ENCODE data around the gene FAM193A.
A peak's percentile ranks its signal among the peaks of the same experiment; 100 is the strongest.

The FAM193A gene

GRCh38 chr4:2732526-2732925, 196.1 kb downstream of the FAM193A start:
- no peak overlapping the region for H3K27ac ChIP-seq (ENCODE audit: poor library complexity, severe bottlenecking)
- peaks cover 9% of the 10 kb centered on the region; the same call in 1 of the 2 replicates for H3K36me3 ChIP-seq (ENCODE audit: low read depth)
- ATAC-seq (ENCODE audit: low read depth) (no peak; the same call in 2 of the 3 replicates), DNase-seq (ENCODE audit: low spot score) (no peak)
- H3K4me1 ChIP-seq (ENCODE audit: insufficient read depth, poor library complexity, severe bottlenecking): no peaks in the 10 kb centered on the region
- H3K9me3 ChIP-seq (ENCODE audit: severe bottlenecking): peaks cover 8% of the 10 kb centered on the region
- no peak overlapping the region for H3K4me3 ChIP-seq (ENCODE audit: severe bottlenecking)
- no peak for TF ChIP-seq CTCF (IDR thresholded peaks at IDR 0.05; ENCODE audit: poor library complexity, severe bottlenecking)
- no peaks in the 10 kb centered on the region for H3K27me3 ChIP-seq (ENCODE audit: insufficient read depth, poor library complexity, severe bottlenecking)

- H3K4me3 ChIP-seq (ENCODE audit: severe bottlenecking): no peak overlapping the region
- H3K4me1 ChIP-seq (ENCODE audit: insufficient read depth, poor library complexity, severe bottlenecking): no peaks in the 10 kb centered on the region
- TF ChIP-seq CTCF (IDR thresholded peaks at IDR 0.05; ENCODE audit: poor library complexity, severe bottlenecking): no peak
- H3K27me3 ChIP-seq (ENCODE audit: insufficient read depth, poor library complexity, severe bottlenecking): no peaks in the 10 kb centered on the region
- peaks cover 9% of the 10 kb centered on the region; the same call in 1 of the 2 replicates for H3K36me3 ChIP-seq (ENCODE audit: low read depth)
- H3K9me3 ChIP-seq (ENCODE audit: severe bottlenecking): peaks cover 8% of the 10 kb centered on the region
- H3K27ac ChIP-seq (ENCODE audit: poor library complexity, severe bottlenecking): no peak overlapping the region
- ATAC-seq (ENCODE audit: low read depth) (no peak; the same call in 1 of the 3 replicates), DNase-seq (ENCODE audit: low spot score) (peak; percentile 50)
These were observed 196.8 kb downstream of the FAM193A start for GRCh38 chr4:2733001-2733843.

GRCh38 chr4:2733844-2734574, 197.6 kb downstream of the FAM193A start:
- peaks cover 8% of the 10 kb centered on the region for H3K9me3 ChIP-seq (ENCODE audit: severe bottlenecking)
- H3K4me1 ChIP-seq (ENCODE audit: insufficient read depth, poor library complexity, severe bottlenecking): no peaks in the 10 kb centered on the region
- DNase-seq (ENCODE audit: low spot score) (peak; percentile 27), ATAC-seq (ENCODE audit: low read depth) (no peak)
- TF ChIP-seq CTCF (IDR thresholded peaks at IDR 0.05; ENCODE audit: poor library complexity, severe bottlenecking): no peak
- no peaks in the 10 kb centered on the region for H3K27me3 ChIP-seq (ENCODE audit: insufficient read depth, poor library complexity, severe bottlenecking)
- H3K36me3 ChIP-seq (ENCODE audit: low read depth): peaks cover 9% of the 10 kb centered on the region; the same call in 1 of the 2 replicates
- no peak overlapping the region for H3K4me3 ChIP-seq (ENCODE audit: severe bottlenecking)
- no peak overlapping the region for H3K27ac ChIP-seq (ENCODE audit: poor library complexity, severe bottlenecking)

GRCh38 chr4:2734612-2735011, 198.2 kb downstream of the FAM193A start:
- no peak for TF ChIP-seq CTCF (IDR thresholded peaks at IDR 0.05; ENCODE audit: poor library complexity, severe bottlenecking)
- ATAC-seq (ENCODE audit: low read depth): no peak
- H3K27me3 ChIP-seq (ENCODE audit: insufficient read depth, poor library complexity, severe bottlenecking): no peaks in the 10 kb centered on the region
- H3K4me3 ChIP-seq (ENCODE audit: severe bottlenecking): no peak overlapping the region
- H3K27ac ChIP-seq (ENCODE audit: poor library complexity, severe bottlenecking): no peak overlapping the region
- peaks cover 9% of the 10 kb centered on the region; the same call in 1 of the 2 replicates for H3K36me3 ChIP-seq (ENCODE audit: low read depth)
- H3K4me1 ChIP-seq (ENCODE audit: insufficient read depth, poor library complexity, severe bottlenecking): no peaks in the 10 kb centered on the region
- H3K9me3 ChIP-seq (ENCODE audit: severe bottlenecking): peaks cover 8% of the 10 kb centered on the region
- no peak for DNase-seq (ENCODE audit: low spot score)
